ENCODE results near the gene RBBP8NL.

Gene RBBP8NL

DNA sequence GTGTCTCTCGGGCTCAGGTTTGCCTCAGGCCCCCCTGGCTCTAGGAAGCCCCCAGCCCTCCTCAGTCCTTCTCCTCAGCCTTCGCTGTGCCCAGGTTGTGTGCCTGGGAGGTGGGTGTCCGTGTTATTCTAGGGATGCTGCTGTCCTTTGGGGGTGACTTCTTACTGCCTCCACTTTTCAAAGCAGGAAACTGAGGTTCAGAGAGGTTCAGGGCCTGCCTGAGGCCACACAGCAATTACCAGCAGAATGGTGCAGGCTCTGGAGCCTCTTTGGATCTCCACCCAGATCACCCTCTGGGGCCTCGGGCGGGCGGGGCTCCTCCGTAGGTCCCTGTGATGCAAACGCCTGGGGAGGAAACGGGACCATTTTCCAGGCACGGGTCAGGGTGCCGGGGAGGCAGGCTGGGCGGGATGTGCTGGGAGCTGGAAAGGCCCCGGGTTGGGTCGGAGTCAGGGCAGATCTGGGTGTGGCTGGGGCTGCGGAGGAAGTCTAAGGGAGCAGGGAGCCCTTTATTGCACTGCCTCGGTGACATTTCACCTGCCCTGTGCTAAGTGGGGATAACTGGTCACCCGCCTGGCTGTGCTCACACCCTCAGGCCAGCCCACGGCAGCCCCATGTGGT is 25.2 kb upstream of the RBBP8NL start:
- TF ChIP-seq CTCF (IDR thresholded peaks at IDR 0.05): no peak

- no peak for TF ChIP-seq CTCF (IDR thresholded peaks at IDR 0.05)
Measured at GRCh38 chr20:62451970-62452369, 24.6 kb upstream of the RBBP8NL start.

- no peak for TF ChIP-seq CTCF (IDR thresholded peaks at IDR 0.05)
Measured at GRCh38 chr20:62451156-62451767, 23.9 kb upstream of the RBBP8NL start.

DNA sequence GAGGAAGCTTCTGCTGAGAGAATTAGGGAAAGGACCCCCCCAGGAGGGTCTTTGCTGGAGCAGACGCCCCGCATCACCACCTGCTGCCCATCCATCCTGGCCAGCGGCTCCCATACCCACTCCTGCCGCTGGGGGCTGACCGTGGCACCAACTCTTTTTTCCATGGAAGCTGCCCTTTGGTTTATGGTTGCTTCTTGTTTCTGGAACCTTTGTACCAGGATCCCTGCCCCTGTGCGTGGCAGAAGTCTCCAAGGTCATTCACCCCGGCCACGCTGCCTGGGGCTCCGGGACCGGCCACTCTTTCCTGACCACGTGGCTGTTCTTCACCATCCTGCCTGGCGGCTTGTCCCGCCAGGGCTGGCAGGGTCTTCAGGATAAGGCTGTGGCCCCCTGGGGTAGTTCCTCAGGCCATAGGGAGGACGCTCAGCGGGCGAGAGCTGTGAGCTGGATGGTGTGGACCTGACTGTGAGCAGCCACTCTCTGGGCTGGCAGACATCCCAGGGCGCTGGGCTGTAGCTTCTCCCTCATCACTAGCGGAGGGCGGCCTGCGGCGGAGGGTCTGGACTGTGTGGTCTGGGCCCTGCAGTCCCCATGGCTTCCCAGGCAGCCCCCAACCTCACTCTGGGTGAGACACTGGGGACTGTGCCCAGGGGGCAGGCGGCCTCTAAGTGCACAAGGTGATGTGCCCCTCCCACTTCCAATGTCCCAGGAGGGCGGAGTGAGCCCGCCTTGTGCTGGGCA is 22.8 kb upstream of the RBBP8NL start:
- peak; percentile 27 for TF ChIP-seq CTCF (IDR thresholded peaks at IDR 0.05)

DNA sequence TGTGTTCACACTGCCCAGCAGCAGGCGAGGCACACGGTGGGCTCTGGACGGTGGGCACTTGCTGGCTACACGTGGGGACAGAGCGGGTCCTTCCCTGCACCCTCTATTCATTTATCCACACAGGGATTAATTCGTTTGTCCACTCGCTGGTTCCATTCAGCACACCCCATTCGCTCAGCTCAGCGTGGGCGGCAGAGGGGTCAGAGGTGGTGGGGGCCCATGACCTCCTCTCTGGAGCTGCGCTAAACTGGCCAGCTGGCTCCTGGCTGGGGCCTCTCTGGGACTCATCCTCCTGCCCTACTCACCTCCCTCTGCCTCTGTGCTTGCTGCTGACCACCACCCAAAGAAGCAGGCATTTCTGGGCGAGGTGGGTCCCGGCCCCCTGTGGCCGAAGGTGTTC is 21.4 kb upstream of the RBBP8NL start:
- no peak for TF ChIP-seq CTCF (IDR thresholded peaks at IDR 0.05)

- no peak for TF ChIP-seq CTCF (IDR thresholded peaks at IDR 0.05)
Measured at GRCh38 chr20:62448038-62448437, 20.7 kb upstream of the RBBP8NL start.

- TF ChIP-seq CTCF (IDR thresholded peaks at IDR 0.05): no peak
Measured at GRCh38 chr20:62446888-62447869, 19.8 kb upstream of the RBBP8NL start.

Data from LNCAP (cell line).